ENCODE results near the gene TSLP. TPM values are rescaled to one million over a fixed set of nuclear protein-coding genes. Genes with fewer than 3 reads are reported as not detected.

TSLP gene
- total RNA-seq, 4 donors from 2014 or later: 1.8 TPM; not detected in 3

DNA sequence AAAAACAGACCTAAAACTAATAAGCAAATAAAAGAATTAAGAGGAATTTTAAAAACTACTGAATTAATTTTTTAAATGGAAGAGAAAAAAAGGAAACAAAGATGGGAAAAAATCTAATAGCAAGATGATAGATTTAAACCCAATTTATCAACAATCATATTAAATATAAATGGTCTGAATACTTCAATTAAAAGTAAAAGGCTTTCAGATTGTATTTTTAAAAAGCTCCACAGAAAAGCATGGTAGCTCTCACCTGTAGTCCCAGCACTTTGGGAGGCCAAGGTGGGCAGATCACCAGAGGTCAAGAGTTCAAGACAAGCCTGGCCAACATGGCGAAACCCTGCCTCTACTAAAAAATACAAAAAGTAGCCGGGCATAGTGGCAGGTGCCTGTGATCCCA is 11.3 kb upstream of the TSLP start:
- Histone ChIP-seq H3K36me3 (no peaks in the 10 kb centered on the region), H3K4me3 (no peak overlapping the region), H3K27me3 (no peaks in the 10 kb centered on the region), H3K27ac (no peak overlapping the region), H3K4me1 (no peaks in the 10 kb centered on the region), H3K9me3 (peaks cover 0 to 5% (median 0%) of the 10 kb centered on the region in 4 donors)
- WGBS, 2 donors: 86 to 95% methylated on average over 2 of the region's 2 CpGs
- no peak for TF ChIP-seq EP300 (IDR thresholded peaks at IDR 0.05)
- TF ChIP-seq POLR2A (IDR thresholded peaks at IDR 0.05): no peak
- TF ChIP-seq, protein P1, sequence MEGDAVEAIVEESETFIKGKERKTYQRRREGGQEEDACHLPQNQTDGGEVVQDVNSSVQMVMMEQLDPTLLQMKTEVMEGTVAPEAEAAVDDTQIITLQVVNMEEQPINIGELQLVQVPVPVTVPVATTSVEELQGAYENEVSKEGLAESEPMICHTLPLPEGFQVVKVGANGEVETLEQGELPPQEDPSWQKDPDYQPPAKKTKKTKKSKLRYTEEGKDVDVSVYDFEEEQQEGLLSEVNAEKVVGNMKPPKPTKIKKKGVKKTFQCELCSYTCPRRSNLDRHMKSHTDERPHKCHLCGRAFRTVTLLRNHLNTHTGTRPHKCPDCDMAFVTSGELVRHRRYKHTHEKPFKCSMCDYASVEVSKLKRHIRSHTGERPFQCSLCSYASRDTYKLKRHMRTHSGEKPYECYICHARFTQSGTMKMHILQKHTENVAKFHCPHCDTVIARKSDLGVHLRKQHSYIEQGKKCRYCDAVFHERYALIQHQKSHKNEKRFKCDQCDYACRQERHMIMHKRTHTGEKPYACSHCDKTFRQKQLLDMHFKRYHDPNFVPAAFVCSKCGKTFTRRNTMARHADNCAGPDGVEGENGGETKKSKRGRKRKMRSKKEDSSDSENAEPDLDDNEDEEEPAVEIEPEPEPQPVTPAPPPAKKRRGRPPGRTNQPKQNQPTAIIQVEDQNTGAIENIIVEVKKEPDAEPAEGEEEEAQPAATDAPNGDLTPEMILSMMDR (IDR thresholded peaks at IDR 0.05): no peak
- no peak for DNase-seq (ENCODE audit: low spot score in 2 of 2)

DNA sequence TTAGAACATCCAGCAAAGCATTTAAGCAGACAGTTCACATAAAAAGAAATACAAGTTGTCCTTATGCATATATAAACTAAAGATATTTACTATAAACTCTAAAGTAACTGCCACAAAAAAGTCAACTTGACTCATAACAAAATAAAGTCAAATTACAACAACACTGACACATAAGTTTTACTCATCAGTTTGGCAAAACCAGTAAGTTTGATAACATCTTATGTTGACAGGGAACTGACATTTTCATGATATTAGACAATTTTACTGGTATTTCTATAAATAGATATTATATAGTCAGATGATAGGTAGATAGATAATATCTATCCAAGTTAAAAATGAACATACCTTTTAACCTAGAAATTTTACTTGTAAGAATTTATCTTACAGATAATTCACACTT is 9.9 kb upstream of the TSLP start:
- no peak overlapping the region for H3K27ac ChIP-seq
- peaks cover 0 to 6% of the 10 kb centered on the region in 2 donors for H3K27me3 ChIP-seq
- H3K4me3 ChIP-seq: no peak overlapping the region
- TF ChIP-seq, protein P1 (IDR thresholded peaks at IDR 0.05): no peak
- TF ChIP-seq POLR2A (IDR thresholded peaks at IDR 0.05): no peak
- TF ChIP-seq EP300 (IDR thresholded peaks at IDR 0.05): no peak
- H3K36me3 ChIP-seq: no peaks in the 10 kb centered on the region
- H3K4me1 ChIP-seq: no peaks in the 10 kb centered on the region
- no peak for DNase-seq (ENCODE audit: low spot score in 2 of 2)
- peaks cover 0 to 5% (median 0%) of the 10 kb centered on the region in 4 donors for H3K9me3 ChIP-seq

DNA sequence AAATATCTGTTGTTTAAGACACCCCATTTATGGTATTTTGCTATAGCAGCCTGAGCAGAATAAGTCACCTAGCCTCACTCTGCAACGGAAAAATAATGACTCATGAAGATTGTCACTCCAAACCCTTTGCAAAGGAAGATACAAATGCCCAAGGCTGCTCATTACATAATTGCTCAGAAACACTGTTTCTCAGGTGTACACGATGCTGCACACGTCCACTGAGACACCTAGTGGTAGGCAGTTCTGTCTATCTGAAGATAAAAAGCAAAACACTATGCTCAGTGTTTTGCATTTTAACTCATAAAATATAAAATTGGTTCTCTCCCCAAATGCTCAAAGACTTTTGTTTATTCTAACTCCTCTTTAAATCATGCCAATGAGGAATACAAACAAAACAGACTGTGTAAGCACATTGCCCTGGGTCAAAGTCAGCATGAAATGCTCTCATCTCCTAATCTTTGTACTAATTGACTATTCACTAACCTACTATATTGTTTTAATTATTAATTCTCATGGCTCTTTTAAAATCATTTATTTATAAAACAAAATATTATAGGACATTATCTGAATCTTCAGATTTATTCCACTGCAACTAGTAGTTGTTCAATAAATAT is 7.7 kb upstream of the TSLP start:
- no peak for TF ChIP-seq POLR2A (IDR thresholded peaks at IDR 0.05)
- TF ChIP-seq, protein P1 (IDR thresholded peaks at IDR 0.05): peak in 1 of 5 experiments; percentile 17
- DNase-seq (ENCODE audit: low spot score in 2 of 2): no peak
- Histone ChIP-seq H3K4me1 (no peaks in the 10 kb centered on the region), H3K27me3 (peaks cover 0 to 13% of the 10 kb centered on the region in 2 donors), H3K36me3 (no peaks in the 10 kb centered on the region), H3K4me3 (no peak overlapping the region), H3K27ac (no peak overlapping the region), H3K9me3 (peaks cover 0 to 5% (median 0%) of the 10 kb centered on the region in 4 donors)
- WGBS, 2 donors: 50 to 55% methylated on average over 3 of the region's 3 CpGs

DNA sequence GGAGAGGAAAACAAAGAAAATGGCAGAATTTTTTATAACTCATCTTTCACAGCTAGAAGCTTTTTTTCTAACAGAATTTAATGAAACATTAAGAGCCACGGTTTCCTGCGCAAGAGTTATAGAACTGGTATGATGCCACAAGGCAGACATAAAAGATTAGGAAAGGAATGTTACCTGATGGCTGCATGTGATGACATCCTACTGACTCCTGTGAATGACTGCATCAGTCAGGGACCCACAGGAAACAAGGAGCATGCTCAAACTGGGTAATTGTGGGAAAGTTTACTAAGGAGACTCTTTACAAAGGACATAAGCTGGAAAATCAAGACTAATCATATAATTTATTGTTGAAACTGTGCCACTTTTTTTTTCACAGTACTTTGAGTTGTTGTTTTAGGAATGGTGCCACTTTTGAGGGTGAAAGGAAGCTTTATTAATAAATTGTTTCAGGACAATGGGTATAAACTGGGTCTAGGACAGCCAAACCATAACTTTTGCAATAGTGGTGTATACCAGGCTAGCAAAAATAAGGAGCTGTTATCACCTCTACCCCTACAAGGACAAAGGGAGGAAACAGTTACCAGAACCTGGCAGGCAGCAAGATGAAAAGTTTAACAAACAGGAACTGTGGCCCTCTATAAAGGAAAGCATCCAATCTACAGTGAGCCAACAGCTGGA is 5.1 kb upstream of the TSLP start:
- no peak for TF ChIP-seq EP300 (IDR thresholded peaks at IDR 0.05)
- Histone ChIP-seq H3K4me3 (no peak overlapping the region), H3K9me3 (no peaks in the 10 kb centered on the region), H3K36me3 (no peaks in the 10 kb centered on the region), H3K4me1 (peaks cover 0 to 16% (median 3%) of the 10 kb centered on the region in 4 donors), H3K27ac (no peak overlapping the region), H3K27me3 (peaks cover 0 to 34% of the 10 kb centered on the region in 2 donors)
- WGBS, 2 donors: 70 to 81% methylated on average over 2 of the region's 2 CpGs
- no peak for DNase-seq (ENCODE audit: low spot score in 2 of 2)

DNA sequence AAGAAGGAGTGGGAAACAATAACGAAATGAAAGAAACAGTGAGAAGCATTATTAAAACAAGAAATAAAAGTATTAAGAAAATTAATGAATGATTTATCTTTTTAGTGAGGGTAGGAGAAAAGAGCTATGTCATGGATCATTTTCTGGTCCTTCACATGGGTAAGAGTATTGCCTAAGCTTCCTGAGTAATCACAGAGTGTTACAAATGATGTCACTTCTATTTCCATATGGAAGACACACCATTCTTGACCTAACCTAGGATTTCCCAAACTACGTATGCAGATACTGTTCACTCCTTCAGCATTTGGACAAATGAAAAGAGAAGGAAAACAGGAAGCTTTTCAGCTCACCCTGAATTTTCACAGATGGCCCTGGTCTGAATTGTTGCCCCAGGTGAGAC is 3.3 kb upstream of the TSLP start:
- Histone ChIP-seq H3K27ac (no peak overlapping the region), H3K36me3 (no peaks in the 10 kb centered on the region), H3K9me3 (no peaks in the 10 kb centered on the region), H3K4me1 (peaks cover 0 to 25% (median 3%) of the 10 kb centered on the region in 4 donors), H3K27me3 (peaks cover 0 to 34% of the 10 kb centered on the region in 2 donors), H3K4me3 (no peak overlapping the region)
- TF ChIP-seq EP300 (IDR thresholded peaks at IDR 0.05): no peak
- TF ChIP-seq, protein P1 (IDR thresholded peaks at IDR 0.05): no peak
- TF ChIP-seq POLR2A (IDR thresholded peaks at IDR 0.05): no peak
- no peak for DNase-seq (ENCODE audit: low spot score in 2 of 2)
- 72 to 82% methylated on average over 2 of the region's 2 CpGs for WGBS, 2 donors
